GM12801 (cell line): ENCODE measurements around the gene UBE2R2.

Experiments used
- TF ChIP-seq, protein P1 (sequence below): IDR thresholded peaks from one replicate; pipeline ENCODE4 v1.5.1; 2011; ENCODE audit warnings: control low read depth; ENCODE audit not compliant: insufficient read length; ENCODE audit errors: extremely low read depth

UBE2R2 gene

DNA sequence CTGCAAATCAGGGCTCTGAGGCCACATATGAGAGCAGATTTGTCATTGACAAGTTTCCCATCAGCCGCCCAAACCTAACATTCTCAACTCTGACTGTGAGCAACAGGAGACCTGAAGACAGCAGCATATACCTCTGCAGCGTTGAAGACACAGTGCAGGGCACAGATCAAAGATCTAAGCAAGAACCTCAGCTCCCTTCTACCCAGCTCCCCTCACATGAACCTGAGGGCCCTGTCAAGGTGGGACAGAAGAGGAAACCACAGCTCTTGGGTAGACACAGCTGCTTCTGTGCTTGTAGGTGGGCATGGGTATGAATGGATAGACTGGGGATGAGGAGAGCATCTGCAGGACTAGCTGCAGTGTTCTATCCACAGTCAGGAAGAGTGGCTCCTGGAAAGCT lies 30.3 kb upstream of the UBE2R2 start:
- TF ChIP-seq, protein P1, sequence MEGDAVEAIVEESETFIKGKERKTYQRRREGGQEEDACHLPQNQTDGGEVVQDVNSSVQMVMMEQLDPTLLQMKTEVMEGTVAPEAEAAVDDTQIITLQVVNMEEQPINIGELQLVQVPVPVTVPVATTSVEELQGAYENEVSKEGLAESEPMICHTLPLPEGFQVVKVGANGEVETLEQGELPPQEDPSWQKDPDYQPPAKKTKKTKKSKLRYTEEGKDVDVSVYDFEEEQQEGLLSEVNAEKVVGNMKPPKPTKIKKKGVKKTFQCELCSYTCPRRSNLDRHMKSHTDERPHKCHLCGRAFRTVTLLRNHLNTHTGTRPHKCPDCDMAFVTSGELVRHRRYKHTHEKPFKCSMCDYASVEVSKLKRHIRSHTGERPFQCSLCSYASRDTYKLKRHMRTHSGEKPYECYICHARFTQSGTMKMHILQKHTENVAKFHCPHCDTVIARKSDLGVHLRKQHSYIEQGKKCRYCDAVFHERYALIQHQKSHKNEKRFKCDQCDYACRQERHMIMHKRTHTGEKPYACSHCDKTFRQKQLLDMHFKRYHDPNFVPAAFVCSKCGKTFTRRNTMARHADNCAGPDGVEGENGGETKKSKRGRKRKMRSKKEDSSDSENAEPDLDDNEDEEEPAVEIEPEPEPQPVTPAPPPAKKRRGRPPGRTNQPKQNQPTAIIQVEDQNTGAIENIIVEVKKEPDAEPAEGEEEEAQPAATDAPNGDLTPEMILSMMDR, result no peak

DNA sequence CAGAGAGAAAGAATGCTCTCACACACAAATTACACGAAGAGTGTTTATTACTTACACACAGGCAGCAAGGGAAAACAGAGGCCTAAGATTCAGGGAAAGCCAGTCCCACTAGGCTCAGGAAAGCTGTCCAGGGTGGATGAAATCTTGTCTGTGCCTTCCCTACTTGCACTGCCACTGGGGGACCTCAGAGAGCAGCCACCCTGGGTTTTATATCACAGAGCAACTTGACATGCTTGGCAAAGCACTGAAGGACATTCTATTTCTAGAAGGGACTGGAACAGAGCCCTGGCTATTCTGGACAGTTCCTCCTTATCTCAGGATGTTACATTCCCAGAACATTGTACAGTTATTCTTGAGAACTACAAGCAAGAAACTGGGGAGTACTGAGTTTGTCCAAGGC lies 29.1 kb upstream of the UBE2R2 start:
- TF ChIP-seq, protein P1, result no peak

DNA sequence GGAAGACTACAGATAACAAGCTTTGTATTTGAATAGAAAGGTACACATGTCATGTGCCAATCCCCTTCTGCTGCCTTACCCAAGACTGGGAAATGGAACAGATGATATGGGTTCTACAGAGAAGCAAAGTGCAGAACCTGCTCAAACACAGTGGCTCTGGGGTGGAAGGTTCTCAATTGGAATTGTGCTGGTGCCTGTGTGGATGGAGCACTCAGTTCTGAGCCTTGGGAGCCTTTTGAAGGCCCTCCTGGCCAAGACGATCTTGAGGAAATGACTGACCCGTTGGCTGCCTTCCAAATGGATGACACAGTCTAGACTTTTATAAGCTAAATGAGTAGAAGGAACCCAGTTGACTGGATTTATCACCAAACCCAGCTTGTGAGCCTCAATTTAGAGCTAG lies 25.8 kb upstream of the UBE2R2 start:
- TF ChIP-seq, protein P1, result no peak

DNA sequence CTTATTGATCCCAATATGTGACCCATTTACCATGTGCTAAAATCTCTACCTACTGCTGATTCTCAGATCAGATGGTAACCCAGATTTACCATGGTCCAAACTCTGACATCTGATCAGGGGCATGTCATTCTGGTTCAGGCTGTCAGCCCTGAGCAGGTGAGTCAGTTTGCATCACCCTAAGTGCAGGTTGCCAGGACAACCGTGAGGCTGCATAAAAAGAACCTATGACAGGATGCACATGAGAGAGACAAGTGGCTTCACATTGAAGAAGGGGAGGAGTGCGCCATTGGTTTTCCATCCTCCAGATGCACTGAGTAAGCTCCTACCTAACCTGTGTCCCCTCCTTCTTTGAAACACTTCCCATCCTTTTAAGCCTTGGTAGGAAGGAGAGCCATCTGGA lies 22.4 kb upstream of the UBE2R2 start:
- TF ChIP-seq, protein P1, result no peak

DNA sequence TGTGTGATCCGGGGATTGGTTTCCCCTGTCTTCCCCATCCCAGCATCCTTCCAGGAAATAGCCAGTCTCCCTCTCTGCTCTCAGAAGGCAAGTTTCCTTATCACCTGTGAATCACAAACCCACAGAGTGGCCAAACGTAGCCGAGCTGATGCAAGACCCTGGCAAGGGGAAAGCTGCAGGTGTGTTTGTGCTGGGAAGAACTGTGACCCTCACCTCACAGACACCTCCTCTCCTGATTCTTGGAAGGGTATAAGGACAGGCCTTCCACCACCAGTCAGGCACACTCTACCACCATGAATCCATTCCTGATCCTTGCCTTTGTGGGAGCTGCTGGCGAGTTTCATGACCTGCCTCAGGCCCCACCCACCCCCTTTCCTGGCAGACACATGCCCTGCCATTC lies 21.7 kb upstream of the UBE2R2 start, which contains the start of gene PRSS3:
TSS of gene PRSS3 (plus strand) at position 281 of the 400 bp plus-strand sequence. CDS start at position 294, 13 bp downstream.
- TF ChIP-seq, protein P1, result no peak

DNA sequence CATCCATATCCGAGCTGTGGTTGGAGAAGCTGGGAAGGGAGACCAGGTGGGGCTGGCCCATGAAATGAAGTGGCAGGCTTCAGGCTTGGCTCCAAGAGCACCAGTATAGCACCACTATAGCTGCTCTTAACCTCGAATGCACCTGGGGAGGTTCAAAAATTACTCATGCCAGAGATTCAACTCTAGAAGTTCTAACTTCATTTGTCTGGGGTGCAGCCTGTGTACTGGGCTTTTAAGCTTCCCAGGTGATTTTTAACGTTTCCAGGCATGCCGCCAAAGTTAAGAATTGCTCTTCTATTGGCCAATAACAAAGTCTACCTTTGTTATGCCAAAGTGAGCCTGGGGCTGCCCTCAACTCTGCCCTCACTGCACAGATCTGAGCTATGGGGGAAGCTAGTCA lies 21.1 kb upstream of the UBE2R2 start:
- TF ChIP-seq, protein P1, result no peak

DNA sequence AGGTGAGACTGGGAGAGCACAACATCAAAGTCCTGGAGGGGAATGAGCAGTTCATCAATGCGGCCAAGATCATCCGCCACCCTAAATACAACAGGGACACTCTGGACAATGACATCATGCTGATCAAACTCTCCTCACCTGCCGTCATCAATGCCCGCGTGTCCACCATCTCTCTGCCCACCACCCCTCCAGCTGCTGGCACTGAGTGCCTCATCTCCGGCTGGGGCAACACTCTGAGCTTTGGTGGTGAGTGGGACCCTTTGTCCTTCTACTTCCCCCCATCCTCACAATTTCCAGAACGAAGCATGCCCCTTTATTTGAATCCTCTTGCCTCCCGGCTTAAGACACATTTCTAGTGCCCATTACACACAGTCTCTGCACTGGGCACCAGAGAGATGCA lies 19.1 kb upstream of the UBE2R2 start:
- TF ChIP-seq, protein P1, result no peak

DNA sequence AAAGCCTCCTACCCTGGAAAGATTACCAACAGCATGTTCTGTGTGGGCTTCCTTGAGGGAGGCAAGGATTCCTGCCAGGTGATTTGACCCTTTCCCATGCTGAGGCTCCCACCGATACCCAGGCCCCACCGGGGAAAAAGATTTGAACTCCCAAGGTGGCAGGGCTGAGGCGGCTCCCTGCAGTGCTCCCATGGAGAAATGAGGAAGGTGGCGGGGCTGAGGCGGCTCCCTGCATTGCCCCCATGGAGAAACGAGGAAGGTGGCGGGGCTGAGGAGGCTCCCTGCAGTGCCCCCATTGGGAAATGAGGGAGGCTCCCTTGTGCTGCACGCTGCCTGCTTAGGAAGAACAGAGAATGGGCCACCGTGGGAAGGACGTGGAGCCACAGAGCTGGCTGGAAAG lies 18.4 kb upstream of the UBE2R2 start:
- TF ChIP-seq, protein P1, result no peak
